Retinal pigment epithelial cell (primary cell): ENCODE data around the gene WNT7B.
A peak's percentile ranks its signal among the peaks of the same experiment; 100 is the strongest.

ENCODE experiments used
- DNase-seq: peaks from one replicate; pipeline ENCODE4 v3.0.0-alpha.2; 2010; ENCODE audit warnings: low read depth
- H3K4me3 ChIP-seq: 2 replicates; pipeline ENCODE4 v1.5.1; 2011; ENCODE audit warnings: mild to moderate bottlenecking, low read length, control low read depth, moderate library complexity
- CTCF ChIP-seq: conservative IDR thresholded peaks from 2 replicates; pipeline ENCODE4 v1.5.1; 2011; ENCODE audit warnings: low read depth, low read length, control low read depth, inconsistent platforms

The WNT7B gene

GRCh38 chr22:45977003-45977411 lies at the start of gene WNT7B:
TSS of gene WNT7B (minus strand) at chr22:45977162. CDS start at chr22:45976754, 408 bp downstream.
- no peak for DNase-seq
- no peak for TF ChIP-seq CTCF
- peak within 1 kb of the TSS; percentile 10 for H3K4me3 ChIP-seq

GRCh38 chr22:46025973-46026898 lies 49.3 kb upstream of the WNT7B start:
- H3K4me3 ChIP-seq = no peak overlapping the region
- TF ChIP-seq CTCF = no peak
- DNase-seq = no peak

DNA sequence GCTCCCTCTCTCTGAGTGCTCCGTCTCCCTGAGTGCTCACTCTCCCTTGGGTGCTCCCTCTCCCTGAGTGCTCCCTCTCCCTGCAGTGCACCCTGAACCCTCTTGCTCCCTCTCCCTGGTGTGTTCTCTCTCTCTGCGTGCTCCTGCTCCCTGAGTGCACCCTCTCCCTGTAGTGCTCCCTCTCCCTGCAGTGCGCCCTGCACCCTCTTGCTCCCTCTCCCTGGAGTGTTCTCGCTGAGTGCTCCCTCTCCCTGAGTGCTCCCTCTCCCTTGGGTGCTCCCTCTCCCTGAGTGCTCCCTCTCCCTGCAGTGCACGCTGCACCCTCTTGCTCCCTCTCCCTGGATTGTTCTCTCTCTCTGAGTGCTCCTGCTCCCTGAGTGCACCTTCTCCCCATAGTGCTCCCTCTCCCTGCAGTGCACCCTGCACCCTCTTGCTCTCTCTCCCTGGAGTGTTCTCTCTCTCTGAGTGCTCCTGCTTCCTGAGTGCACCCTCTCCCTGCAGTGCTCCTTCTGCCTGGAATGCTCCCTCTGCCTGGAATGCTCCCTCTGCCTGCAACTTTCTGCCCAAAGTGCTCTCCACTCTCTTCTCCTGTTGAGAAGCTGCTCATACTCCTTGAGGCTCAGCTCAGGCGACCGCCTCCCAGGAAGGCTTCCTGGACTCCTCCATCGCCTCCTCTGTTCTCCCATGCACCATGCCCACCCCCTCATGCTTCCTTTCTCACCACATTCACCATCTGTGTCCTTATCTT lies 48.4 kb upstream of the WNT7B start:
- no peak for DNase-seq
- TF ChIP-seq CTCF = no peak
- no peak overlapping the region for H3K4me3 ChIP-seq

GRCh38 chr22:46024136-46024840 lies 47.3 kb upstream of the WNT7B start:
- no peak for DNase-seq
- no peak overlapping the region for H3K4me3 ChIP-seq
- no peak for TF ChIP-seq CTCF

- no peak for DNase-seq
- no peak overlapping the region for H3K4me3 ChIP-seq
- no peak for TF ChIP-seq CTCF
Observed at GRCh38 chr22:46023558-46023981, 46.6 kb upstream of the WNT7B start.

GRCh38 chr22:46022881-46023512 lies 46.0 kb upstream of the WNT7B start:
- DNase-seq = no peak
- no peak overlapping the region for H3K4me3 ChIP-seq
- no peak for TF ChIP-seq CTCF
